HG02588 (cell line): ENCODE measurements around the gene THYN1.
"Not testable (repeated sequence)": the region's sequence is repeated elsewhere in the genome, so short reads cannot be mapped to it uniquely, and the experiment has no call there.

Experiments used
- ATAC-seq: cut with Tn5 transposase; IDR thresholded peaks from one replicate; pipeline ENCODE4 v1.9.1; 2021; ENCODE audit warnings: mild to moderate bottlenecking, moderate library complexity; ENCODE audit not compliant: unreplicated experiment

Gene THYN1

GRCh38 chr11:134253188-134253993 is at the start of gene THYN1, which contains the start of gene ACAD8:
TSS of gene THYN1 (minus strand) at chr11:134253352. CDS start at chr11:134252882, 470 bp downstream.
TSS of gene ACAD8 (plus strand) at chr11:134253568. CDS start at chr11:134253601, 33 bp downstream.
- ATAC-seq: peak; percentile 100

GRCh38 chr11:134294664-134295063 is 41.5 kb upstream of the THYN1 start:
- no peak for ATAC-seq

- no peak for ATAC-seq
These were observed 40.3 kb upstream of the THYN1 start for GRCh38 chr11:134293119-134294113.

- ATAC-seq: no peak
These were observed 39.5 kb upstream of the THYN1 start for GRCh38 chr11:134292661-134293060.

- ATAC-seq: no peak
These were observed 38.0 kb upstream of the THYN1 start for GRCh38 chr11:134291196-134291595.

- no peak for ATAC-seq
These were observed 37.5 kb upstream of the THYN1 start for GRCh38 chr11:134290646-134291045.

- no peak for ATAC-seq
These were observed 36.6 kb upstream of the THYN1 start for GRCh38 chr11:134289789-134290188.

GRCh38 chr11:134289167-134289566 is 36.0 kb upstream of the THYN1 start:
- ATAC-seq: no peak

GRCh38 chr11:134288486-134288885 is 35.3 kb upstream of the THYN1 start:
- ATAC-seq: no peak

- no peak for ATAC-seq
These were observed 34.4 kb upstream of the THYN1 start for GRCh38 chr11:134287561-134287960.

GRCh38 chr11:134284349-134284748 is 31.2 kb upstream of the THYN1 start:
- ATAC-seq: not testable (repeated sequence)

- no peak for ATAC-seq
These were observed 30.5 kb upstream of the THYN1 start for GRCh38 chr11:134283461-134284230.

- ATAC-seq: no peak
These were observed 29.2 kb upstream of the THYN1 start for GRCh38 chr11:134282121-134283045.

GRCh38 chr11:134281635-134282034 is 28.5 kb upstream of the THYN1 start:
- not testable (repeated sequence) for ATAC-seq

- ATAC-seq: no peak
These were observed 25.2 kb upstream of the THYN1 start for GRCh38 chr11:134278356-134278755.

GRCh38 chr11:134277183-134278001 is 24.2 kb upstream of the THYN1 start:
- ATAC-seq: no peak

- ATAC-seq: no peak
These were observed 23.4 kb upstream of the THYN1 start for GRCh38 chr11:134276396-134277182.
